ENCODE measurements around the gene ANO10.

GRCh38 chr3:43644443-43644842 lies 22.6 kb upstream of the ANO10 start:
- TF ChIP-seq EGR1 (IDR thresholded peaks at IDR 0.05): no peak
- no peak for TF ChIP-seq FOXM1 (IDR thresholded peaks at IDR 0.05; ENCODE audit: borderline replicate concordance, low read depth)
- TF ChIP-seq EP300 (IDR thresholded peaks at IDR 0.05; ENCODE audit: borderline replicate concordance): no peak
- no peak for TF ChIP-seq YY1 (IDR thresholded peaks at IDR 0.05; ENCODE audit: low read depth)
- TF ChIP-seq MAX (IDR thresholded peaks at IDR 0.05): no peak
- no peak for TF ChIP-seq ZBTB7A (IDR thresholded peaks at IDR 0.05; ENCODE audit: low read depth)
- no peak for TF ChIP-seq RAD21 (IDR thresholded peaks at IDR 0.05; ENCODE audit: low read depth)
- no peak for TF ChIP-seq TAF1 (IDR thresholded peaks at IDR 0.05; ENCODE audit: low read depth)
- no peak for TF ChIP-seq REST (IDR thresholded peaks at IDR 0.05; ENCODE audit: low read depth)
- no peak for TF ChIP-seq TEAD4 (IDR thresholded peaks at IDR 0.05)
